Lower lobe of right lung (tissue), 2 donors: ENCODE measurements around the gene MOGAT1. TPM values are rescaled to one million over a fixed set of nuclear protein-coding genes. Genes with fewer than 3 reads are reported as not detected.

Source experiments
- ATAC-seq, 2 donors: fragments of 200-7000 bp; cut with Tn5 transposase; one replicate each; pipeline ENCODE4 v1.9.1; 2020 to 2022; ENCODE audit warnings: mild to moderate bottlenecking in 2 of 2, moderate library complexity in 2 of 2
- DNase-seq: peaks from one replicate; pipeline ENCODE4 v3.0.0-alpha.2; 2020
- H3K27ac ChIP-seq: fragments of 200-600 bp; one replicate; pipeline ENCODE4 v1.8.0; 2022
- H3K27me3 ChIP-seq: fragments of 200-600 bp; one replicate; pipeline ENCODE4 v1.8.0; 2022; ENCODE audit warnings: low read depth
- H3K36me3 ChIP-seq: fragments of 200-600 bp; one replicate; pipeline ENCODE4 v1.8.0; 2022; ENCODE audit warnings: mild to moderate bottlenecking
- H3K4me1 ChIP-seq: fragments of 200-600 bp; one replicate; pipeline ENCODE4 v1.8.0; 2022
- H3K4me3 ChIP-seq: fragments of 200-600 bp; one replicate; pipeline ENCODE4 v1.8.0; 2022; ENCODE audit warnings: mild to moderate bottlenecking
- H3K9me3 ChIP-seq: fragments of 200-600 bp; one replicate; pipeline ENCODE4 v1.8.0; 2022
- CTCF ChIP-seq: fragments of 200-600 bp; IDR thresholded peaks from one replicate; pipeline ENCODE4 v1.8.0; 2022; ENCODE audit warnings: antibody characterized with exemption, mild to moderate bottlenecking
- intact Hi-C: fragments of 100-400 bp; cut with DNase I; formaldehyde crosslinking; loops from one replicate; pipeline ENCODE4 v1.11.0; 2022
- total RNA-seq: library from RNA; stranded (reverse); fragmentation: NEBNext Ultra II Directional; extraction: Animal tissue kit (Norgen Biotek cat#: 25700); gene quantifications from one replicate; pipeline ENCODE4 v1.2.1, GENCODE V29; 2021
- donor health status: DM: no; HTN: yes; CAD: no; lungs with severe emphysema.

The MOGAT1 gene
- total RNA-seq, 1 donor from 2014 or later, result 3.2 TPM

- H3K36me3 ChIP-seq, result no peaks in the 10 kb centered on the region
- no peaks in the 10 kb centered on the region for H3K27me3 ChIP-seq
- H3K4me1 ChIP-seq, result peaks cover 9% of the 10 kb centered on the region
- H3K27ac ChIP-seq, result no peak overlapping the region
- ATAC-seq (no peak), DNase-seq (no peak)
- TF ChIP-seq CTCF, result no peak
- H3K9me3 ChIP-seq, result no peaks in the 10 kb centered on the region
- no peak overlapping the region for H3K4me3 ChIP-seq
- intact Hi-C loops, result no loop called here
Observed at GRCh38 chr2:222756951-222757650, 85.6 kb downstream of the MOGAT1 start.

Other genes starting within 250 kb of the MOGAT1 start
- 23.9 TPM for gene SGPP2, start 247.1 kb upstream of the MOGAT1 start, total RNA-seq
- 10.9 TPM for gene FARSB, start 15.6 kb upstream of the MOGAT1 start, total RNA-seq
- gene ACSL3, start 189.4 kb downstream of the MOGAT1 start, total RNA-seq, result 74.2 TPM